Suprapubic skin (tissue), 4 donors: ENCODE data around the gene KANSL1. TPM values are rescaled to one million over a fixed set of nuclear protein-coding genes. Genes with fewer than 3 reads are reported as not detected.

Experiments
- DNase-seq, 2 donors: peaks; one replicate each; pipeline ENCODE4 v3.0.0-alpha.2; 2019; ENCODE audit warnings: low spot score in 2 of 2
- H3K27ac ChIP-seq: fragments of 200-600 bp; sonication (generic); one replicate; pipeline ENCODE4 v1.5.1; 2019
- H3K27me3 ChIP-seq: fragments of 200-600 bp; sonication (generic); one replicate; pipeline ENCODE4 v1.5.1; 2019
- H3K36me3 ChIP-seq: fragments of 200-600 bp; sonication (generic); one replicate; pipeline ENCODE4 v1.5.1; 2019
- H3K4me1 ChIP-seq: fragments of 200-600 bp; sonication (generic); one replicate; pipeline ENCODE4 v1.5.1; 2019
- H3K4me3 ChIP-seq: fragments of 200-600 bp; sonication (generic); one replicate; pipeline ENCODE4 v1.5.1; 2019; ENCODE audit warnings: mild to moderate bottlenecking
- H3K9me3 ChIP-seq: fragments of 200-600 bp; sonication (generic); one replicate; pipeline ENCODE4 v1.5.1; 2019
- EP300 ChIP-seq: sonication (generic); formaldehyde crosslinking; IDR thresholded peaks from one replicate; pipeline ENCODE4 v1.6.1; 2017; ENCODE audit warnings: antibody characterized with exemption
- POLR2A ChIP-seq, 2 donors: fragments of 450-650 bp; IDR thresholded peaks; one replicate each; pipeline ENCODE4 v1.6.1; 2017; ENCODE audit warnings: antibody characterized with exemption in 2 of 2, mild to moderate bottlenecking in 2 of 2, moderate library complexity in 2 of 2
- POLR2AphosphoS5 ChIP-seq, 3 donors: sonication (generic); formaldehyde crosslinking; IDR thresholded peaks; one replicate each; pipeline ENCODE4 v1.6.1; 2017; ENCODE audit warnings: antibody characterized with exemption in 3 of 3
- WGBS: methylation state at CpG from one replicate; pipeline ENCODE4 v1.1.5; 2018; 5-methylcytosine and 5-hydroxymethylcytosine counted together
- total RNA-seq, 4 donors: library from RNA; depleted of rRNA; stranded (reverse); fragments of >200 nt; gene quantifications; one replicate each; pipeline ENCODE4 v1.1.0, GENCODE V29; 2016
- TF ChIP-seq, protein P1 (sequence below), 2 donors: fragments of 200-600 bp in 1 of 2; fragments of 450-650 bp in 1 of 2; sonication (generic) in 1 of 2; IDR thresholded peaks; one replicate each; pipeline ENCODE4 v1.5.1; 2016 to 2019; ENCODE audit warnings: antibody characterized with exemption in 2 of 2, mild to moderate bottlenecking in 1 of 2, moderate library complexity in 1 of 2

Gene KANSL1
- total RNA-seq, 4 donors from 2014 or later: 68.2 to 187 (median 79.0) TPM

DNA sequence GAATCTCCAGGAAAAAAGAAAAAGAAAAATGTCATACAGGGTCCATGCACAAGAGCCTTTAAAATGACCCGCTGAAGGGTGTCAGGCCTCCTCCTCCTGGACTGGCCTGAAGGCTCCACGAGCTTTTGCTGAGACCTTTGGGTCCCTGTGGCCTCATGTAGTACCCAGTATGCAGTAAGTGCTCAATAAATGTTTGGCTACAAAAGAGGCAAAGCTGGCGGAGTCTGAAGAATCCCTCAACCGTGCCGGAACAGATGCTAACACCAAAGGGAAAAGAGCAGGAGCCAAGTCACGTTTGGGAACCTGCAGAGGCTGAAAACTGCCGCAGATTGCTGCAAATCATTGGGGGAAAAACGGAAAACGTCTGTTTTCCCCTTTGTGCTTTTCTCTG is 193.3 kb downstream of the KANSL1 start:
- Histone ChIP-seq H3K27ac (no peak overlapping the region), H3K9me3 (no peaks in the 10 kb centered on the region), H3K4me3 (no peak overlapping the region), H3K4me1 (peaks cover 9% of the 10 kb centered on the region), H3K36me3 (no peaks in the 10 kb centered on the region), H3K27me3 (no peaks in the 10 kb centered on the region)
- no peak for TF ChIP-seq POLR2AphosphoS5 (IDR thresholded peaks at IDR 0.05)
- TF ChIP-seq EP300: no peak
- TF ChIP-seq POLR2A (IDR thresholded peaks at IDR 0.05): no peak
- TF ChIP-seq, protein P1, sequence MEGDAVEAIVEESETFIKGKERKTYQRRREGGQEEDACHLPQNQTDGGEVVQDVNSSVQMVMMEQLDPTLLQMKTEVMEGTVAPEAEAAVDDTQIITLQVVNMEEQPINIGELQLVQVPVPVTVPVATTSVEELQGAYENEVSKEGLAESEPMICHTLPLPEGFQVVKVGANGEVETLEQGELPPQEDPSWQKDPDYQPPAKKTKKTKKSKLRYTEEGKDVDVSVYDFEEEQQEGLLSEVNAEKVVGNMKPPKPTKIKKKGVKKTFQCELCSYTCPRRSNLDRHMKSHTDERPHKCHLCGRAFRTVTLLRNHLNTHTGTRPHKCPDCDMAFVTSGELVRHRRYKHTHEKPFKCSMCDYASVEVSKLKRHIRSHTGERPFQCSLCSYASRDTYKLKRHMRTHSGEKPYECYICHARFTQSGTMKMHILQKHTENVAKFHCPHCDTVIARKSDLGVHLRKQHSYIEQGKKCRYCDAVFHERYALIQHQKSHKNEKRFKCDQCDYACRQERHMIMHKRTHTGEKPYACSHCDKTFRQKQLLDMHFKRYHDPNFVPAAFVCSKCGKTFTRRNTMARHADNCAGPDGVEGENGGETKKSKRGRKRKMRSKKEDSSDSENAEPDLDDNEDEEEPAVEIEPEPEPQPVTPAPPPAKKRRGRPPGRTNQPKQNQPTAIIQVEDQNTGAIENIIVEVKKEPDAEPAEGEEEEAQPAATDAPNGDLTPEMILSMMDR (IDR thresholded peaks at IDR 0.05): no peak
- WGBS: 78% methylated on average over 9 of the region's 9 CpGs
- no peak for DNase-seq

DNA sequence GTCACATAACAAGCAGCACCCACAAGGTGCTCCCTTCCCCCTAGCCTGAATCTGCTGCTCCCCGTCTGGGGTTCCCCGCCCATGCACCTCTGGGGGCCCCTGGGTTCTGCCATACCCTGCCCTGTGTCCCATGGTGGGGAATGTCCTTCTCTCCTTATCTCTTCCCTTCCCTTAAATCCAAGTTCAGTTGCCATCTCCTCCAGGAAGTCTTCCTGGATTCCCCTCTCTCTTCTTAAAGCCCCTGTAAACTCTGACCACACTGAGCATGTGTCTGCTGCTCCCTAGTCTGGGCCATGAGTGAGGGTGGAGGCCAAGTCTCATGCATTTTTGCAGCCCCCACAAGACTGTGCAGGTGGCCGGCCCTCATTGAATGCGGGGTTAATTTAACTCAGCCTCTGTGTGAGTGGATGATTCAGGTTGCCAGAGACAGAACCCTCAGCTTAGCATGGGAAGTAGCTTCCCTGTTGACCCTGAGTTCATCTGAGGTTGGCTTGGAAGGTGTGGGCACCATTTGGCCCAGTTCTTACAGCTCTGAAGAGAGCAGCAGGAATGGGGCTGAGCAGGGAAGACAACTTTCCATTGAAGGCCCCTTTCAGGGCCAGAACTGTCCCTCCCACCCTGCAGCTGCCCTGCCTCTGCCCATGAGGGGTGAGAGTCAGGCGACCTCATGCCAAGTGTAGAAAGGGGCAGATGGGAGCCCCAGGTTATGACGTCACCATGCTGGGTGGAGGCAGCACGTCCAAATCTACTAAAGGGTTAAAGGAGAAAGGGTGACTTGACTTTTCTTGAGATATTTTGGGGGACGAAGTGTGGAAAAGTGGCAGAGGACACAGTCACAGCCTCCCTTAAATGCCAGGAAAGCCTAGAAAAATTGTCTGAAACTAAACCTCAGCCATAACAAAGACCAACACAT is 194.0 kb downstream of the KANSL1 start, which contains the start of gene STH:
Gene STH (plus strand): TSS at position 264 of the 913 bp plus-strand sequence. CDS start 30 bp downstream, at position 294.
- no peak for DNase-seq
- Histone ChIP-seq H3K4me1 (peaks cover 9% of the 10 kb centered on the region), H3K9me3 (no peaks in the 10 kb centered on the region), H3K27ac (no peak within 1 kb of the TSS), H3K4me3 (no peak within 1 kb of the TSS), H3K27me3 (no peaks in the 10 kb centered on the region), H3K36me3 (no peaks in the 10 kb centered on the region)
- WGBS: 82% methylated on average over 7 of the region's 8 CpGs
- TF ChIP-seq EP300: no peak
- no peak for TF ChIP-seq POLR2A (IDR thresholded peaks at IDR 0.05)
- TF ChIP-seq, protein P1 (IDR thresholded peaks at IDR 0.05): no peak
- no peak for TF ChIP-seq POLR2AphosphoS5 (IDR thresholded peaks at IDR 0.05)

DNA sequence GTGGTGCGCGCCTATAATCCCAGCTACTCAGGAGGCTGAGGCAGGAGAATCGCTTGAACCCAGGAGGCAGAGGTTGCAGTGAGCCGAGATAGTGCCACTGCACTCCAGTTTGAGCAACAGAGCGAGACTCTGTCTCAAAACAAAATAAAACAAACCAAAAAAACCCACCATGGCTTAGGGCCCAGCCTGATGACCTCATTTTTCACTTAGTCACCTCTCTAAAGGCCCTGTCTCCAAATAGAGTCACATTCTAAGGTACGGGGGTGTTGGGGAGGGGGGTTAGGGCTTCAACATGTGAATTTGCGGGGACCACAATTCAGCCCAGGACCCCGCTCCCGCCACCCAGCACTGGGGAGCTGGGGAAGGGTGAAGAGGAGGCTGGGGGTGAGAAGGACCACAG is 195.6 kb downstream of the KANSL1 start:
- no peaks in the 10 kb centered on the region for H3K9me3 ChIP-seq
- no peaks in the 10 kb centered on the region for H3K27me3 ChIP-seq
- H3K4me1 ChIP-seq: no peaks in the 10 kb centered on the region
- no peak overlapping the region for H3K27ac ChIP-seq
- no peak for DNase-seq
- 88% methylated on average over 7 of the region's 9 CpGs for WGBS
- TF ChIP-seq, protein P1 (IDR thresholded peaks at IDR 0.05): no peak
- no peak for TF ChIP-seq POLR2AphosphoS5 (IDR thresholded peaks at IDR 0.05)
- no peak for TF ChIP-seq EP300
- no peaks in the 10 kb centered on the region for H3K36me3 ChIP-seq
- H3K4me3 ChIP-seq: no peak overlapping the region

DNA sequence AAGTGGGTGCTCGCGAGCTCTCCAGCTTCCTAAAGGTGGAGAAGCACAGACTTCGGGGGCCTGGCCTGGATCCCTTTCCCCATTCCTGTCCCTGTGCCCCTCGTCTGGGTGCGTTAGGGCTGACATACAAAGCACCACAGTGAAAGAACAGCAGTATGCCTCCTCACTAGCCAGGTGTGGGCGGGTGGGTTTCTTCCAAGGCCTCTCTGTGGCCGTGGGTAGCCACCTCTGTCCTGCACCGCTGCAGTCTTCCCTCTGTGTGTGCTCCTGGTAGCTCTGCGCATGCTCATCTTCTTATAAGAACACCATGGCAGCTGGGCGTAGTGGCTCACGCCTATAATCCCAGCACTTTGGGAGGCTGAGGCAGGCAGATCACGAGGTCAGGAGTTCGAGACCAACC is 196.1 kb downstream of the KANSL1 start:
- Histone ChIP-seq H3K36me3 (no peaks in the 10 kb centered on the region), H3K27me3 (no peaks in the 10 kb centered on the region), H3K9me3 (no peaks in the 10 kb centered on the region), H3K27ac (no peak overlapping the region), H3K4me3 (no peak overlapping the region), H3K4me1 (no peaks in the 10 kb centered on the region)
- no peak for TF ChIP-seq POLR2A (IDR thresholded peaks at IDR 0.05)
- TF ChIP-seq, protein P1 (IDR thresholded peaks at IDR 0.05): no peak
- no peak for TF ChIP-seq EP300
- no peak for TF ChIP-seq POLR2AphosphoS5 (IDR thresholded peaks at IDR 0.05)
- no peak for DNase-seq
- WGBS: 91% methylated on average over 12 of the region's 13 CpGs

DNA sequence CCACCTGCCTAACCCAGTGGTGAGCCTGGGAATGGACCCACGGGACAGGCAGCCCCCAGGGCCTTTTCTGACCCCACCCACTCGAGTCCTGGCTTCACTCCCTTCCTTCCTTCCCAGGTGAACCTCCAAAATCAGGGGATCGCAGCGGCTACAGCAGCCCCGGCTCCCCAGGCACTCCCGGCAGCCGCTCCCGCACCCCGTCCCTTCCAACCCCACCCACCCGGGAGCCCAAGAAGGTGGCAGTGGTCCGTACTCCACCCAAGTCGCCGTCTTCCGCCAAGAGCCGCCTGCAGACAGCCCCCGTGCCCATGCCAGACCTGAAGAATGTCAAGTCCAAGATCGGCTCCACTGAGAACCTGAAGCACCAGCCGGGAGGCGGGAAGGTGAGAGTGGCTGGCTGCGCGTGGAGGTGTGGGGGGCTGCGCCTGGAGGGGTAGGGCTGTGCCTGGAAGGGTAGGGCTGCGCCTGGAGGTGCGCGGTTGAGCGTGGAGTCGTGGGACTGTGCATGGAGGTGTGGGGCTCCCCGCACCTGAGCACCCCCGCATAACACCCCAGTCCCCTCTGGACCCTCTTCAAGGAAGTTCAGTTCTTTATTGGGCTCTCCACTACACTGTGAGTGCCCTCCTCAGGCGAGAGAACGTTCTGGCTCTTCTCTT is 196.8 kb downstream of the KANSL1 start:
- Histone ChIP-seq H3K27me3 (no peaks in the 10 kb centered on the region), H3K4me3 (no peak overlapping the region), H3K27ac (no peak overlapping the region), H3K36me3 (no peaks in the 10 kb centered on the region), H3K4me1 (no peaks in the 10 kb centered on the region), H3K9me3 (no peaks in the 10 kb centered on the region)
- WGBS: 64% methylated on average over 16 of the region's 31 CpGs
- DNase-seq: no peak
- TF ChIP-seq, protein P1 (IDR thresholded peaks at IDR 0.05): no peak
- TF ChIP-seq POLR2A (IDR thresholded peaks at IDR 0.05): no peak
- no peak for TF ChIP-seq EP300
- no peak for TF ChIP-seq POLR2AphosphoS5 (IDR thresholded peaks at IDR 0.05)
